ENCODE measurements around the gene C16orf54. TPM values are rescaled to one million over a fixed set of nuclear protein-coding genes. Genes with fewer than 3 reads are reported as not detected.
"Not testable (repeated sequence)": the region's sequence is repeated elsewhere in the genome, so short reads cannot be mapped to it uniquely, and the experiment has no call there.

C16orf54 gene
- total RNA-seq, 1 donor from 2014 or later = 11.2 TPM

DNA sequence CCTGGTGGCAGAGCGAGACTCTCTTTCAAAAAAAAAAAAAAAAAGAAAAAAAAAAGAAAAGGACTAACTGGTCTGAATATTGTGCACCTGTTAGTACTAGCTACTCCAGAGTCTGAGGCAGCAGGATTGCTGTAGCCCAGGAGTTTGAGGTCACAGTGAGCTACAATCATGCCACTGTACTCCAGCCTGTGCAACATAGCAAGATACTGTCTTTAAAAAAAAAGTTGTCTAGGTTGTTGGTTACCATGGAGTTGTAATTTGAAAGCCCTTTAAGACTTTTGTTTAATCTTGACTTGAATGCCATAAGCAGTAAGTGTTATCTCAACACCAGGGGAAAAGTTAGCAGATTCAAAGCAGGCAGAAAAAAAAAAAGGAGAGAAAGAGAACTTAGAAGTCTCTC is 10.9 kb upstream of the C16orf54 start:
- Histone ChIP-seq H3K4me3 (no peak overlapping the region), H3K4me1 (peaks cover 11% of the 10 kb centered on the region), H3K9me3 (no peaks in the 10 kb centered on the region), H3K36me3 (no peaks in the 10 kb centered on the region), H3K27ac (no peak overlapping the region), H3K27me3 (ENCODE audit: low read depth) (no peaks in the 10 kb centered on the region)
- DNase-seq (no peak), ATAC-seq (peak; percentile 49 to 51)
- intact Hi-C loops (cut with DNase I) = no loop called here
- no peak for TF ChIP-seq CTCF (IDR thresholded peaks at IDR 0.05)

- Histone ChIP-seq H3K9me3 (no peaks in the 10 kb centered on the region), H3K4me1 (peaks cover 11% of the 10 kb centered on the region), H3K36me3 (no peaks in the 10 kb centered on the region), H3K27ac (no peak overlapping the region), H3K27me3 (ENCODE audit: low read depth) (no peaks in the 10 kb centered on the region), H3K4me3 (no peak overlapping the region)
- DNase-seq = no peak
- no peak for TF ChIP-seq CTCF (IDR thresholded peaks at IDR 0.05)
- no peak for ATAC-seq
- intact Hi-C loops (cut with DNase I) = no loop called here
Measured at GRCh38 chr16:29753516-29753915, 7.7 kb upstream of the C16orf54 start.

- H3K36me3 ChIP-seq; H3K27ac ChIP-seq; H3K4me1 ChIP-seq; ATAC-seq; H3K27me3 ChIP-seq (ENCODE audit: low read depth); H3K4me3 ChIP-seq; intact Hi-C loops (cut with DNase I); H3K9me3 ChIP-seq; DNase-seq: not testable (repeated sequence)
Measured at GRCh38 chr16:29748760-29749149, 3.0 kb upstream of the C16orf54 start.

GRCh38 chr16:29747947-29748759 is 2.4 kb upstream of the C16orf54 start:
- intact Hi-C loops (cut with DNase I) = no loop called here
- Histone ChIP-seq H3K27ac (no peak overlapping the region), H3K9me3 (no peaks in the 10 kb centered on the region), H3K27me3 (ENCODE audit: low read depth) (no peaks in the 10 kb centered on the region), H3K36me3 (no peaks in the 10 kb centered on the region), H3K4me3 (no peak overlapping the region), H3K4me1 (peaks cover 14% of the 10 kb centered on the region)
- no peak for TF ChIP-seq CTCF (IDR thresholded peaks at IDR 0.05)
- DNase-seq (no peak), ATAC-seq (no peak)

GRCh38 chr16:29746518-29746917 is 728 bp upstream of the C16orf54 start:
- ATAC-seq; H3K9me3 ChIP-seq; intact Hi-C loops (cut with DNase I); H3K27me3 ChIP-seq (ENCODE audit: low read depth); H3K36me3 ChIP-seq; DNase-seq: not testable (repeated sequence)
- H3K4me3 ChIP-seq = peak overlapping the region; percentile 62
- H3K27ac ChIP-seq = peak overlapping the region; percentile 73
- peaks cover 14% of the 10 kb centered on the region for H3K4me1 ChIP-seq

- no peaks in the 10 kb centered on the region for H3K36me3 ChIP-seq
- TF ChIP-seq CTCF (IDR thresholded peaks at IDR 0.05) = no peak
- DNase-seq = peak; percentile 56
- H3K4me3 ChIP-seq = peak overlapping the region; percentile 62
- H3K4me1 ChIP-seq = peaks cover 14% of the 10 kb centered on the region
- ATAC-seq = peak; percentile 70 to 74
- H3K27ac ChIP-seq = peak overlapping the region; percentile 73
- no peaks in the 10 kb centered on the region for H3K9me3 ChIP-seq
- intact Hi-C loops (cut with DNase I) = no loop called here
- H3K27me3 ChIP-seq (ENCODE audit: low read depth) = no peaks in the 10 kb centered on the region
Measured at GRCh38 chr16:29745121-29745852, 503 bp downstream of the C16orf54 start.

Data from lower lobe of right lung (tissue), 2 donors.